Lower leg skin (tissue), 4 donors: Measurements from ENCODE around the gene COL4A2. TPM values are rescaled to one million over a fixed set of nuclear protein-coding genes. Genes with fewer than 3 reads are reported as not detected.

Experiments
- DNase-seq, 2 donors: peaks; one replicate each; pipeline ENCODE4 v3.0.0-alpha.2; 2019; ENCODE audit warnings: low spot score in 2 of 2
- H3K4me3 ChIP-seq: fragments of 200-600 bp; sonication (generic); 2 replicates; pipeline ENCODE4 v1.5.1; 2017; ENCODE audit warnings: mild to moderate bottlenecking, low read depth; ENCODE audit not compliant: poor library complexity, severe bottlenecking
- POLR2A ChIP-seq, 2 donors: fragments of 450-650 bp; IDR thresholded peaks; one replicate each; pipeline ENCODE4 v1.6.1; 2016 to 2017; ENCODE audit warnings: antibody characterized with exemption in 2 of 2, mild to moderate bottlenecking in 1 of 2, moderate library complexity in 1 of 2
- WGBS, 2 donors: methylation state at CpG; one replicate each; pipeline ENCODE4 v1.1.5; 2018; 5-methylcytosine and 5-hydroxymethylcytosine counted together
- intact Hi-C: fragments of 100-400 bp; cut with DNase I; formaldehyde crosslinking; loops from one replicate; pipeline ENCODE4 v1.15.0; 2023; ENCODE audit warnings: low total_unique reads
- total RNA-seq, 4 donors: library from RNA; depleted of rRNA; stranded (reverse); fragments of >200 nt; gene quantifications; one replicate each; pipeline ENCODE4 v1.1.0, GENCODE V29; 2016
- TF ChIP-seq, protein P1 (sequence below), 3 donors: fragments of 450-650 bp; IDR thresholded peaks; one replicate each; pipeline ENCODE4 v1.5.1; 2016; ENCODE audit warnings: antibody characterized with exemption in 3 of 3, mild to moderate bottlenecking in 3 of 3, moderate library complexity in 2 of 3

Gene COL4A2
- total RNA-seq, 4 donors from 2014 or later = 40.8 to 119 (median 58.9) TPM

DNA sequence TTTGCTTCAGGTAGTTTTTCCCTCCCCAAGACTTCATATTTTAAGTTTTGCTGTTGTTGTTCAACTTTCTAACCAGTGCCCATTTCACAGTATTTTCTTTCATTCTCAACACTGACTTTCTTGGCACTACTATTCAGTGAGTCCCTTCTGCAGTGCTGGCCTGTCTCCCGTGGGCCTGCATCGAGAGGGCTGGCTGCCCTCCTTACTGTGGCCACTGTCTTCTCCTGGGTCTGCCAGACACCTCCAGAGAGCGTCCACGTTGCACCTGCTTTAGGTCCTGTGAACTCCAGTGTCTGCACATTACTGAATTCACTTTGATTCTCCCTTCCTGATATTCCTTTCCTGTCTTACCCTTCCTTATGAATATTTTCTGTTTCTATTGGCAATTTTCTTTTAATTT, 27.4 kb upstream of the COL4A2 start:
- peak in 1 of 2 donors; percentile 61 for DNase-seq
- 84 to 86% methylated on average over 4 of the region's 4 CpGs for WGBS, 2 donors
- intact Hi-C loops = no loop called here
- H3K4me3 ChIP-seq = no peak overlapping the region
- TF ChIP-seq, protein P1, sequence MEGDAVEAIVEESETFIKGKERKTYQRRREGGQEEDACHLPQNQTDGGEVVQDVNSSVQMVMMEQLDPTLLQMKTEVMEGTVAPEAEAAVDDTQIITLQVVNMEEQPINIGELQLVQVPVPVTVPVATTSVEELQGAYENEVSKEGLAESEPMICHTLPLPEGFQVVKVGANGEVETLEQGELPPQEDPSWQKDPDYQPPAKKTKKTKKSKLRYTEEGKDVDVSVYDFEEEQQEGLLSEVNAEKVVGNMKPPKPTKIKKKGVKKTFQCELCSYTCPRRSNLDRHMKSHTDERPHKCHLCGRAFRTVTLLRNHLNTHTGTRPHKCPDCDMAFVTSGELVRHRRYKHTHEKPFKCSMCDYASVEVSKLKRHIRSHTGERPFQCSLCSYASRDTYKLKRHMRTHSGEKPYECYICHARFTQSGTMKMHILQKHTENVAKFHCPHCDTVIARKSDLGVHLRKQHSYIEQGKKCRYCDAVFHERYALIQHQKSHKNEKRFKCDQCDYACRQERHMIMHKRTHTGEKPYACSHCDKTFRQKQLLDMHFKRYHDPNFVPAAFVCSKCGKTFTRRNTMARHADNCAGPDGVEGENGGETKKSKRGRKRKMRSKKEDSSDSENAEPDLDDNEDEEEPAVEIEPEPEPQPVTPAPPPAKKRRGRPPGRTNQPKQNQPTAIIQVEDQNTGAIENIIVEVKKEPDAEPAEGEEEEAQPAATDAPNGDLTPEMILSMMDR (IDR thresholded peaks at IDR 0.05) = no peak
- no peak for TF ChIP-seq POLR2A (IDR thresholded peaks at IDR 0.05)

DNA sequence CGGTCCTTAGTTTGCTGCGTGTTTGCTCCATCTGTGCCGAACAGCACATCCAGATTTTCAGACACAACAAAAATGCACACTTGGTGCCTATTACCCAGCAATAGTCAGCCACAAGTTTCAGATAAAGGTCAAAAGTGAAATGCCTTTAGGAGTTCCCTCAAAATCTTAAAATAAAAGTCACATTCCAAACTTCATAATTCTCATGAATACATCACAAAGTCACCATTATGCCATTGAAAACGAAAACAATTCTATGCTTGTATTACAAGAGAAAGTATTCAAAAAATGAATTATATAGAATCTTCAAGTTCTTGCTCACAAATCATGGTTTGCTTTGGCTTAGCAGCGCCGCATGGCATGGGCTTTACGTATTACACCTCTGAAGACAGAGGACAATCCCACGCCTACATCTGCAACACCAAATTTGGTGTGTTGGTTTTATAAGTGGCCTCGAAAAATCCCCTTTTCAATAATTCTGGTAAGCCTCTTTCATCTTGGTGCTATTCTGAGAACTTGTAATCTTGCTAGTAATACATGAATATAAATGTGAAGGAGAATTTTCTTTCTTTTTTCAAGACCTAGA, 26.8 kb upstream of the COL4A2 start:
- no peak overlapping the region for H3K4me3 ChIP-seq
- 76 to 82% methylated on average over 9 of the region's 9 CpGs for WGBS, 2 donors
- no peak for TF ChIP-seq POLR2A (IDR thresholded peaks at IDR 0.05)
- TF ChIP-seq, protein P1 (IDR thresholded peaks at IDR 0.05) = no peak
- intact Hi-C loops = no loop called here
- DNase-seq = peak in 1 of 2 donors; percentile 40

DNA sequence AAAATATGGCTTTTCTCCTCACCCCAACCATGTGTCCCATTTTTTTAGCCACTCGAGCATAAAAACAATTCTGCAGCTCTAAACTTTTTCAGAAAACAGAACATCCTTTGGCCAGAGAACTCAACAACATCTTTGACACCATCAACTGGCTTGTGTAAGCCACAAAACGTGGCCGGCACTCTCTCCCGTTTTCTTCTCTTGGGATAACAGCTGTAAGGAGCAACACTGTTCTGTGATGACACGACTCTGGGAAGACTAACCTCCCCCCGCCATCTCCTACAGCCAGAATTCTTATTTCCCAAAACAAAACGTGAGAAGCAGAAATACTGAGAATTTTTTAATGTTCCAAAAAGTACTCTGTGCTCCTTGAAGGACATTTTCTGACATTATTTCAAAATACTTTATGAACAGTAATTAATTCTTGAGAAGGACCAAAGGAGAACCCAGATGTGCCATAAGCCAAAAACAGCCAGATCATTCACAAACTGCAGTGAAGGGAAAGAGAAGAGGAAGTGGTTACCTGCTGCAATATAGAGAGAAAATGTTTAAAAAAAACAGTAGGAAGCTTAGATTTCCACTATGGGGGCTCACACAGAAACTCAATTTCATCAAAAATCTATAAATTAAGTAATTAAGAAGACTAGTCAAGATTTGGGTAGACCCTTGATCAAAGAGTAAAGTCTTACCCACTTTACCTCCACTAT, 25.9 kb upstream of the COL4A2 start:
- DNase-seq = peak; percentile 53 to 78
- no peak for TF ChIP-seq POLR2A (IDR thresholded peaks at IDR 0.05)
- TF ChIP-seq, protein P1 (IDR thresholded peaks at IDR 0.05) = no peak
- H3K4me3 ChIP-seq = no peak overlapping the region
- 71 to 72% methylated on average over 7 of the region's 7 CpGs for WGBS, 2 donors
- intact Hi-C loops = no loop called here

DNA sequence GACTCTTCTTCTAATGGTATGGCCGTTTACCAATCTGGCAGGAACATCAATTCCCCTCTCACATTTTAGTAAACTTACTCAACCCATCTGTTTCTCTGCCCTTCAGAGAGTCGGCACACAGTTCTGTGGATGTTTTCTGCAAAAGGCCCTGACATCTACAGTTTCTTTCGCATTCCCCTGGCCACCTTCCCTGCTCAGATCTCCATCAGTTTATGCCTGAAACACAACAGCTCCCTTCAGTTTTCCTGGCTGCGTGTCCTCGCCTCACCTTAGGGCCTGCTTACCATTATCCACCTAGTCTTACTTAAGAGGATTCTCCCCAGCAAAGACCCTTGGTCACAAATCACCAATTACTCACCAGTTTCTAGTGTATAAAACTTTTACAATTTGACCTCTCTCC, 25.3 kb upstream of the COL4A2 start:
- no peak overlapping the region for H3K4me3 ChIP-seq
- 86 to 88% methylated on average over 5 of the region's 5 CpGs for WGBS, 2 donors
- DNase-seq = peak in 1 of 2 donors; percentile 34
- no peak for TF ChIP-seq POLR2A (IDR thresholded peaks at IDR 0.05)
- TF ChIP-seq, protein P1 (IDR thresholded peaks at IDR 0.05) = no peak
- intact Hi-C loops = no loop called here

DNA sequence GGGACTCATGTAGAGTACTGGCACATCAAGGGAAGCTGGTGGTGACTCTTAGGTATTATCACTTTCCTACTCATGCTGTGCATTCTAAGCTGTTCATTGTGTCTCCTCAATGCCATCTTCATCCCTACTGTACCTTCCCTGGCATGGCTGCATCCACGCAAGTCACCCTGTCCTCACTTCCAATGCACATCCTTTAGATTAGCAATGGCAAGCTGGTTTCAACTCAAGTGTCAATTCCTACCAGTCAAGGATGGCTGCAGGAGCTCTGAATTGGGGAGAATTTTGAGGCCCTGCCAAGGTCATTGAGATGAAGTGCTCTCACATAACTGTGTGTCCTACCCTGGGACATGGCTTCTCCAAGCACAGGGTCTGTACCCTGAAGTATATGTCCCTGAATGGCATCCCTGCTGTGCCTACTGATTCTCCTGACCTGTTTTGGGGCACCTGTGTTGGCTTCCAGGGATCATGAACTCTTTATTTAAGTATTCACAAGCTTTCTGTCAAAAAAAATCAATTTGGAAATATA, 24.7 kb upstream of the COL4A2 start:
- 96 to 100% methylated on average over 1 of the region's 1 CpG for WGBS, 2 donors
- intact Hi-C loops = no loop called here
- no peak overlapping the region for H3K4me3 ChIP-seq
- TF ChIP-seq POLR2A (IDR thresholded peaks at IDR 0.05) = no peak
- TF ChIP-seq, protein P1 (IDR thresholded peaks at IDR 0.05) = no peak
- DNase-seq = peak in 1 of 2 donors; percentile 59
